Esophagus squamous epithelium (tissue), 4 donors: Measurements from ENCODE around the gene WDR91.

Experiments
- CTCF ChIP-seq, 6 experiments: fragments of 450-650 bp in 4 of 6; fragments of 200-600 bp in 2 of 6; sonication (generic) in 2 of 6; IDR thresholded peaks; one replicate each; pipeline ENCODE4 v1.5.1; 2016 to 2019; ENCODE audit warnings: antibody characterized with exemption in 6 of 6, mild to moderate bottlenecking in 4 of 6, moderate library complexity in 4 of 6
- POLR2A ChIP-seq, 4 donors: fragments of 450-650 bp; IDR thresholded peaks; one replicate each; pipeline ENCODE4 v1.6.1; 2017; ENCODE audit warnings: antibody characterized with exemption in 4 of 4, mild to moderate bottlenecking in 4 of 4, moderate library complexity in 3 of 4

- TF ChIP-seq POLR2A (IDR thresholded peaks at IDR 0.05) (no peak), CTCF (IDR thresholded peaks at IDR 0.05) (no peak)
Observed at GRCh38 chr7:135257790-135258189, 46.5 kb upstream of the WDR91 start.
